BJ (cell line): ENCODE data around the gene ZCCHC4. TPM values are rescaled to one million over a fixed set of nuclear protein-coding genes. Genes with fewer than 3 reads are reported as not detected.
"Not testable (repeated sequence)": the region's sequence is repeated elsewhere in the genome, so short reads cannot be mapped to it uniquely, and the experiment has no call there.

ENCODE experiments used
- CTCF ChIA-PET: fragments of 350-600 bp; formaldehyde crosslinking; extraction: SDS; loops from one replicate; lab custom pipeline; 2021; ENCODE audit warnings: antibody characterized with exemption, inconsistent platforms; lab: Yijun Ruan, JAX
- POLR2A ChIA-PET: fragments of 300-600 bp; sonication (Branson Sonifier 250); formaldehyde crosslinking; extraction: SDS; loops from one replicate; lab custom pipeline; 2021; ENCODE audit warnings: antibody characterized with exemption; lab: Charles Lee
- DNase-seq: peaks from one replicate; pipeline ENCODE4 v3.0.0-alpha.2; 2011; ENCODE audit warnings: low read depth
- H3K27me3 ChIP-seq: 2 replicates; pipeline ENCODE4 v1.6.0; 2011; ENCODE audit warnings: low read length; ENCODE audit not compliant: control insufficient read depth, insufficient read depth
- H3K36me3 ChIP-seq: 2 replicates; pipeline ENCODE4 v1.5.1; 2011; ENCODE audit warnings: low read length; ENCODE audit not compliant: control insufficient read depth, insufficient read depth
- H3K4me3 ChIP-seq: 2 replicates; pipeline ENCODE4 v1.5.1; 2011; ENCODE audit warnings: low read depth, mild to moderate bottlenecking, control low read depth, low read length
- CTCF ChIP-seq: IDR thresholded peaks from 2 replicates; pipeline ENCODE4 v1.5.1; 2011; ENCODE audit warnings: low read depth, mild to moderate bottlenecking, control low read depth, inconsistent platforms, low read length, moderate library complexity; ENCODE audit not compliant: insufficient read depth
- polyA plus RNA-seq: library from polyadenylated mRNA; depleted of rRNA; stranded (reverse); fragments of >200 nt; gene quantifications from 2 replicates; pipeline ENCODE4 v1.2.3, GENCODE V29; 2011

Gene ZCCHC4
- polyA plus RNA-seq, 1 experiment: 5.8 TPM

GRCh38 chr4:25320336-25320735 lies 7.8 kb downstream of the ZCCHC4 start:
- TF ChIP-seq CTCF: no peak
- no peaks in the 10 kb centered on the region for H3K36me3 ChIP-seq
- CTCF ChIA-PET: interaction anchor here (0.8 to 2.1 kb wide), 6 partner anchors 8 to 145 kb away, joined by 3 to 8 read pairs (median 4); partner anchors contain the start of gene ZCCHC4
- no peak overlapping the region for H3K4me3 ChIP-seq
- H3K27me3 ChIP-seq: no peaks in the 10 kb centered on the region
- POLR2A ChIA-PET: no interaction called here
- no peak for DNase-seq

- Histone ChIP-seq H3K4me3 (no peak overlapping the region), H3K27me3 (no peaks in the 10 kb centered on the region), H3K36me3 (no peaks in the 10 kb centered on the region)
- no peak for TF ChIP-seq CTCF
- ChIA-PET CTCF (interaction anchor here (0.8 to 2.1 kb wide), 5 partner anchors 8 to 145 kb away, joined by 3 to 6 read pairs (median 3); partner anchors contain the start of gene ZCCHC4), POLR2A (no interaction called here)
- peak; percentile 44 for DNase-seq
Measured at GRCh38 chr4:25320773-25321172, 8.2 kb downstream of the ZCCHC4 start.

GRCh38 chr4:25321703-25322102 lies 9.1 kb downstream of the ZCCHC4 start:
- TF ChIP-seq CTCF: no peak
- Histone ChIP-seq H3K27me3 (no peaks in the 10 kb centered on the region), H3K36me3 (no peaks in the 10 kb centered on the region), H3K4me3 (no peak overlapping the region)
- DNase-seq: no peak
- POLR2A ChIA-PET: no interaction called here
- CTCF ChIA-PET: interaction anchor here (1.1 kb wide), 1 partner anchor 9 kb away, joined by 4 read pairs; the partner anchor contains the start of gene ZCCHC4

- POLR2A ChIA-PET, H3K27me3 ChIP-seq, DNase-seq, H3K36me3 ChIP-seq, H3K4me3 ChIP-seq, CTCF ChIA-PET: not testable (repeated sequence)
Measured at GRCh38 chr4:25328463-25328862, 15.9 kb downstream of the ZCCHC4 start.

GRCh38 chr4:25330335-25330734 lies 17.8 kb downstream of the ZCCHC4 start:
- no peak for TF ChIP-seq CTCF
- H3K36me3 ChIP-seq: no peaks in the 10 kb centered on the region
- no peak overlapping the region for H3K4me3 ChIP-seq
- H3K27me3 ChIP-seq: no peaks in the 10 kb centered on the region
- ChIA-PET CTCF (interaction anchor here (1.1 kb wide), 1 partner anchor 17 kb away, joined by 3 read pairs; the partner anchor contains the start of gene ZCCHC4), POLR2A (no interaction called here)
- no peak for DNase-seq
